GM18498 (cell line): Measurements from ENCODE around the gene DNASE2.

Experiments used
- ATAC-seq: cut with Tn5 transposase; IDR thresholded peaks from one replicate; pipeline ENCODE4 v1.9.1; 2021; ENCODE audit warnings: mild to moderate bottlenecking, moderate library complexity; ENCODE audit not compliant: unreplicated experiment

The DNASE2 gene

DNA sequence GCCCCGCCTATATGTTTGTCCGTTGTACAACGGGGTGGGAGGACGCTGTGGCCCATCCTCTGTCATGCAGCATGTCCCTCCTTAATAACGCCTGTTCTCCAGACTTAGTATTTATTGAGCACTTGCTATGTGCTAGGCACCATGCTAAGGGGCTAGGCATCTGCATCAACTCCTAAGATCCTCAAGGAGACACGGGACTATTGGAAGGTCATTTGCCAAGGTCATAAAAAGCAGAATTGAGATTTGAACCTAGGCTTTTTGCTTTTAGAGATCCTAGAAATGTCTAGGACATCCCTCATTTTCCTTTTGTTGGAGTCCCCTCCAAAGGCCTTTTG lies 44.8 kb downstream of the DNASE2 start:
- ATAC-seq, result no peak

DNA sequence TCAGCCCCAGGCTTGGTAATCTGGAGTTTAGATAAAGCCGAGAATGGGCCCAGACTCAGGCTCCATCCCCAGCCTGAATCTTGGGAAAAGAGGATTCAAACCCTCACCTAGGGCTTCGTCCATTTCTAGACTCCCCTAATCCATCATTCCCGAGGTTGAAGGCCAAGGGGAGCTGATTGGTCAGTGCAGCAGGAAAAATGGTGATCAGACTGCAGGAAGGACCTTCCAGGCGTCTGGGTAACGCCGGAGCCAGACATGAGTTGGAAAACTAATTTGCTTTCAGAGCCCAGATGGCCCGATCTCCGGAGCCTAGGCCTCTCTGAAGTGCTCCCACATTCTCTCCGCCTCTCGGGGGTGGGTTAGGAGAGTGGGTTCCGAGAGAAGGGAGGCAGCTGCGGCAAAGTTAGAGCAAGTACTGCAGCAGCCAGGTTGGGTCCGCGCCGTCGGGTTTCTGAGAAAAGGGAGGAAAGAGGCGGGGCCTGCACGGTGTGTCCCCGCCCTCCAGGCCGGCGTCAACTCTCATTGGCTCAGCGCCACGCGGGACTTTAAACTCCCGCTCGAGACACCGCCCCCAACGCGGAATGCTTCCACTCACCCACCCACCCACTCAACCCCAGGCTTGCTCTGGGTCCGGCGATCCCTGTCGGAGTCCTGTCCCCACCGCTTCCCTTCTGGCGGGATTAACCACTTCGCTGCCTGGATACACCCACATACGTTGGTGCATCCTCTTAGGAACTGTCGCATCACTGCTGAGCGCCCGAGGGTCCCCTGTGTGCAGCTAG lies 46.1 kb downstream of the DNASE2 start:
- no peak for ATAC-seq

DNA sequence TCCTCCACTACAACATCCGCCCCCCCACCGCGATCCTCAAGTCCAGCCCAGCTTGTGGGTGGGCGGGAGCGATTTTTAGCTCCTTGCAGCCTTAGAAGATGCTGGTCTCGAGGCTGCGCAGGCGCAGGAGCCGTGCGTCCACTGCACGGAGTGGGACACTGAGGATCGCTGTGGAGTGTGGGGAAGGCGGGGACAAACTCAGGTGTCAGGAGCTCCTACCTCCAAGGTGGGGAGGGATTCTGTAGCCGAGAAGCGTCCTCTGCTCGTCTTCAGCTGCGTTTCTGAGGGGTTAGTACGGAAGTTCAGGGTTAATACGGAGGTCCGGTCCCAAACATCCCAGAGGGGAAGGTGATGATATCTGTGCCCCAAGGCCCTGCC lies 46.7 kb downstream of the DNASE2 start, which contains the start of gene RTBDN:
RTBDN (minus strand) TSS at position 14 of the 378 bp plus-strand sequence. CDS start 4,600 bp downstream, outside the sequence.
- ATAC-seq, result no peak

DNA sequence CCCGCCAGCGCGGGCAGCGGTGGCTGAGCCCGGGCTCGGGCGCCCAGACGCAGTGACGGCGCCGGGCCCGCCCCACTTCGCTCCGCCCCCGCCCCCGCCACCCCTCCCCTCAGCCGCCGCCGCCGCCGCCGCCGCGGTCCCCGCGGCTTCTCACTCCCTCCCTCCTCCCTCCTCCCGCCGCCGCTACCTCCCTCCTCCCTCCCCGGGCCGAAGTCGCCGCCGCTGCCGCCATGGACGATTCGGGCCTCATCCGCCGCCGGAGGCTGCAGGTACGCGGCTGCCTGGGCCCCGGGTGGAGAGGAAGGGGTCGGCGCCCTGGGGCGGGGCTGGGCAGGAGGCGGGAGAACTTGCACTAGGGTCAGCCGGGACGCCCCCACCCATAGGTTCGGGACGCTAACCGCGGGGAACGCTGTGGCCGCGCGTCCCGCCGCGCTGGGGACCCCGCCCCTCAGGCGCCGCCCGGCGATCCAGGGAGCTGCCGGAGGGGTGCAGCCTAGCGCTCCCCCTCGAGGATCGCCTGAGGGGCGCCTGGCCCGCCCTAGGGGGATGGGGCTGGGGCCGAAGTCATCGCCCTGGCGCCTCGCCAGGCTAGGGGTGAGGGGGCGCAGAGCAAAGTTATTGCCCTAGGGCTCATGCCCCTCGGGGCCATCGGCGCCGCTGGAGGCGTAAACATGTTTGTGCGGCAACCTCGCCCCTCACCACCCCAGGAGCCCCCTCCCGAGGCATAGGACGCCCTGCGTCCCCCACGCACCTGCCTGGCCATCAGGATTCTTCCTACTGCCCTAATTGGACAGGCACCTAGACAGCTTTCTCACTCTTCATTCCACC lies 47.3 kb downstream of the DNASE2 start:
- no peak for ATAC-seq

DNA sequence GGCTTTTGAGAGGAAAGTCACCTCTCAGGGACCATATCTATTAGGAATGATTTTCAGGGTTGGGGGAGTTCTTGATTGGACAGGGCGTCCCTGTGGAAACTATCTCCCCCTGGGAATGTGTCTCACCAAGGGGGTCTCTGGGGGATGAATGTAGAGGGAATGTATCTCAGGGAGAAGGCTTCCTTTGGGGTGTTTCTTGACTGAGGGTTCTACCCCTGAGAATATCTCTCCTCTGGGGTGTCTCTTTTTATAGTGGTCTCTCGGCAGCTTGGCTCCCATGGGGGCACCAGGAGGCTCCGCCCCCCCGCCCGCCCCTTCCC lies 47.9 kb downstream of the DNASE2 start:
- no peak for ATAC-seq

DNA sequence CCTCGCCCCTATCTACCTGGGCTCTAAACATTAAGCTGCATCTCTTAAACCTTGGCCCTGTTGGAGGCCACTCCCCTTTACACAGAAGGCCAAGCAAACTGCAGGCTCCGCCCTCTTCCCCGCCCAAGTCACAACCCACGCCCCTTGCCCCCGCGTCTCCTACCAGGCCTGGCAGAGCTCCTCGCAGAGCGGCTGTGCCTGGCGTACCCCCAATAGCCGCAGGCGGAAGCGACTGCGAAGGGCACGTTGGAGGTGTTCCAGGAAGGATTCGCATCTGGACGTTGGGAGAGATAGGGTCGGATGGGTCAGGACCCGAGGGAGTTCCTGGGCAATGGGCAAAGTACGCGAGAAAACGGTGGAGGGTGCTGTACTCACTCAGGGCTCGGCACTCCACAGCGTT lies 52.8 kb downstream of the DNASE2 start:
- ATAC-seq, result no peak

DNA sequence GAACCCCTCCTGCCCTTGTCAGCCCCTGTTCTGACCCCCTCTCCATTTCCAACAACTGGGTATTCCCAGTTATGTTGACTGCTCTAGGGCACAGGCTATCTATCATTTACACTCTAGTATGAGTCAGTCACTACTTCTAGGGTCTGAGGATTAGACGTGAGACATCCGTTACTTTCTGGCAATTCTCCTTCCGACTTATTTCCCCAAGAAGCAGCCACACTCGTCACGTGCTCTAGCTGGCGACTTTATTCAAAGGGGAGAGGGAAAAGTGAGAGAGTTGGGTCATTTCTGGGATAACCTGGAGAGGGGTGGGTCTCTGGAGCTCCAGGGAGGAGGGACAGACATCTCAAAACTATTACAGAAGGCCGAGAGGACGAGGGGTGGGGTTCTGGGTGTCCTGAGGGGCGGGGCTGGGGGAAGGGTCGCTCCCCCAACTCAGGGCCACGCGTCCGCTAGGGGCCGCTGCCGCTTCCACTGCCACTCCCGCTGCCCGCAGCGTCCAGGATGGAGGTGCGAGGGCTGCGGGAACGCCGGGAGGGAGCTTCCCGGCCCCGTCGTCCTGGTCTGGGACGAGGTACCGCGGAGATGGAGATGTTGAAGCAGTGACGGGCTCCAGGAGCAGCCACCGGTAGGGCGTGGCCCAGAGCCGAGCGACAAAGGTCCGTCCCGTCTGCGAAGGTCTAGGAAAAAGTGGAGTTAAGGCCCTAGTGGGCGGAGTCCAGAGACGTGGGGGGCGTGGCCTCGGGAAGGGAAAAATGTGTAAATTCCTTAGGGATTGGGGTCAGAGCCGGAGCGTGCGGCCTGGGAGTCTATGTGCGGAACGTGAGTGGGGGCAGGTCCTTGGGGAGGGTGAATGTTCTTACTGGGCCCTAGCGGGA lies 55.8 kb downstream of the DNASE2 start:
- no peak for ATAC-seq
